Heart right ventricle (tissue), 16 donors: ENCODE measurements around the gene SCN5A. TPM values are rescaled to one million over a fixed set of nuclear protein-coding genes. Genes with fewer than 3 reads are reported as not detected.
A peak's percentile ranks its signal among the peaks of the same experiment; 100 is the strongest.
"Not testable (repeated sequence)": the region's sequence is repeated elsewhere in the genome, so short reads cannot be mapped to it uniquely, and the experiment has no call there.

Experiments
- ATAC-seq, 8 donors: fragments of 200-7000 bp; cut with Tn5 transposase; one replicate each; pipeline ENCODE4 v1.9.1; 2020; ENCODE audit warnings: mild to moderate bottlenecking in 8 of 8, moderate library complexity in 8 of 8, moderate number of reproducible peaks in 1 of 8
- DNase-seq, 2 donors: peaks; one replicate each; pipeline ENCODE4 v3.0.0-alpha.2; 2020
- H3K27ac ChIP-seq, 10 donors: fragments of 200-600 bp; sonication (generic) in 2 of 10; one replicate each; pipeline versions ENCODE4 v1.5.0 to v1.8.0; 2020 to 2022; ENCODE audit warnings: mild to moderate bottlenecking in 3 of 10
- H3K27me3 ChIP-seq, 7 donors: fragments of 200-600 bp; one replicate each; pipeline ENCODE4 v1.8.0; 2021 to 2022; ENCODE audit warnings: mild to moderate bottlenecking in 2 of 7
- H3K36me3 ChIP-seq, 9 donors: fragments of 200-600 bp; sonication (generic) in 1 of 9; one replicate each; pipeline versions ENCODE4 v1.5.0 to v1.8.0; 2020 to 2022; ENCODE audit warnings: mild to moderate bottlenecking in 2 of 9
- H3K4me1 ChIP-seq, 9 donors: fragments of 200-600 bp; sonication (generic) in 1 of 9; one replicate each; pipeline versions ENCODE4 v1.5.0 to v1.8.0; 2020 to 2022; ENCODE audit warnings: mild to moderate bottlenecking in 4 of 9
- H3K4me3 ChIP-seq, 10 donors: fragments of 200-600 bp; sonication (generic) in 2 of 10; one replicate each; pipeline versions ENCODE4 v1.5.0 to v1.8.0; 2020 to 2022; ENCODE audit warnings: mild to moderate bottlenecking in 7 of 10, moderate library complexity in 2 of 10
- H3K9me3 ChIP-seq, 11 donors: fragments of 200-600 bp in 10 of 11; sonication (generic) in 2 of 11; one replicate each; pipeline versions ENCODE4 v1.5.0 to v1.8.0; 2013 to 2022; ENCODE audit warnings: mild to moderate bottlenecking in 2 of 11, control low read depth in 1 of 11, moderate library complexity in 1 of 11
- CTCF ChIP-seq, 9 donors: fragments of 200-600 bp; sonication (generic) in 2 of 9; IDR thresholded peaks; one replicate each; pipeline versions ENCODE4 v1.5.0 to v1.8.0; 2021 to 2022; ENCODE audit warnings: antibody characterized with exemption in 9 of 9, mild to moderate bottlenecking in 5 of 9, moderate library complexity in 1 of 9
- WGBS, 2 donors: extraction: QIAGEN DNeasy Blood & Tissue Kit; methylation state at CpG; one replicate each; pipeline ENCODE4 v1.1.7; 2013; ENCODE audit warnings: inconsistent platforms in 1 of 2; 5-methylcytosine and 5-hydroxymethylcytosine counted together
- intact Hi-C, 10 donors: fragments of 100-400 bp; cut with DNase I; formaldehyde crosslinking; loops; one replicate each; pipeline versions ENCODE4 v1.11.1 to v1.14.2; 2022
- polyA plus RNA-seq, 2 donors: library from polyadenylated mRNA; stranded (reverse); fragments of 200-250 nt; gene quantifications; one replicate each; pipeline ENCODE4 v1.2.3, GENCODE V29; 2013
- total RNA-seq, 10 donors: library from RNA; stranded (reverse); fragmentation: NEBNext Ultra II Directional in 3 of 10; extraction: Animal tissue kit (Norgen Biotek cat#: 25700) in 3 of 10; gene quantifications; one replicate each; pipeline versions ENCODE4 v1.2.1 to v1.2.4, GENCODE V29; 2021 to 2023
- donor health status: Arrhythmogenic right ventricular cardiomyopathy.
- donor health status: ischemic (EF 13 %, LVEDD 7.1; RV severe dilation, severe dysfunction).
- donor health status: healthy with polysubstance abuse.
- donor health status: DM: no; HTN: yes; CAD: no.
- donor health status: DM: no; HTN: no; CAD: no.
- donor health status: ischemic (EF 25% LVEDD 6.9; RV normal size, moderate dysfunction).
- donor health status: ischemic (EF 25% LVEDD 5.7; RV mildly dilated, moderate dysfunction).
- donor health status: healthy.
- donor health status: DM: yes; HTN: yes; CAD: no.
- donor health status: Ischemic cardiomyopathy.
- donor health status: ischemic (EF 35%, LVEDD 5.7; RV mildly dilated, moderate dysfunction).
- donor health status: nonischemic (EF 11% LVEDD 7.7; RV severe dilation, severe dysfunction).
- donor health status: DM: yes; HTN: yes; CAD: no.
- donor health status: PGD.
- donor health status: ischemic (EF 29% LVEDD 5.4; RV normal size, mild dysfunction).
- donor health status: nonischemic (EF 23%, LVEDD 6.1; RV moderate dilation, normal function).

SCN5A gene
- total and polyA plus RNA-seq, 12 donors: 29.9 to 254 (median 177) TPM

- DNase-seq: peak in 1 of 2 donors; percentile 1
- peak in 1 of 8 donors; percentile 15 for ATAC-seq
- Histone ChIP-seq H3K27me3 (no peaks in the 10 kb centered on the region), H3K36me3 (peaks cover 0 to 52% (median 0%) of the 10 kb centered on the region in 9 donors), H3K9me3 (peaks cover 0 to 15% (median 0%) of the 10 kb centered on the region in 11 donors), H3K4me1 (no peaks in the 10 kb centered on the region), H3K27ac (peak overlapping the region in 4 of 10 donors; percentile 16 to 53 (median 44)), H3K4me3 (no peak overlapping the region)
- WGBS, 2 donors: 71 to 89% methylated on average over 4 of the region's 4 CpGs
- intact Hi-C loops: no loop called here
- no peak for TF ChIP-seq CTCF (IDR thresholded peaks at IDR 0.05)
Observed at GRCh38 chr3:38567498-38567897, 82.0 kb downstream of the SCN5A start.

GRCh38 chr3:38566794-38567193 lies 82.7 kb downstream of the SCN5A start:
- Histone ChIP-seq H3K27ac (peak overlapping the region in 5 of 10 donors; percentile 22 to 53 (median 36)), H3K36me3 (peaks cover 0 to 55% (median 0%) of the 10 kb centered on the region in 9 donors), H3K9me3 (peaks cover 0 to 11% (median 0%) of the 10 kb centered on the region in 11 donors)
- H3K4me1 ChIP-seq, H3K27me3 ChIP-seq, H3K4me3 ChIP-seq, intact Hi-C loops: not testable (repeated sequence)
- ATAC-seq (peak in 5 of 8 donors; percentile 33 to 69 (median 60)), DNase-seq (peak in 1 of 2 donors; percentile 5)
- WGBS, 2 donors: 60 to 63% methylated on average over 7 of the region's 7 CpGs

- Histone ChIP-seq H3K9me3 (peaks cover 0 to 7% (median 0%) of the 10 kb centered on the region in 11 donors), H3K4me1 (peaks cover 0 to 4% (median 0%) of the 10 kb centered on the region in 9 donors), H3K36me3 (peaks cover 0 to 54% (median 0%) of the 10 kb centered on the region in 9 donors), H3K4me3 (no peak overlapping the region), H3K27ac (peak overlapping the region in 3 of 10 donors; percentile 36 to 53 (median 51)), H3K27me3 (no peaks in the 10 kb centered on the region)
- 91 to 92% methylated on average over 13 of the region's 13 CpGs for WGBS, 2 donors
- intact Hi-C loops: no loop called here
- peak in 1 of 2 donors; percentile 3 for DNase-seq
- ATAC-seq: peak in 1 of 8 donors; percentile 6
- TF ChIP-seq CTCF (IDR thresholded peaks at IDR 0.05): no peak
Observed at GRCh38 chr3:38566215-38566528, 83.3 kb downstream of the SCN5A start.

DNA sequence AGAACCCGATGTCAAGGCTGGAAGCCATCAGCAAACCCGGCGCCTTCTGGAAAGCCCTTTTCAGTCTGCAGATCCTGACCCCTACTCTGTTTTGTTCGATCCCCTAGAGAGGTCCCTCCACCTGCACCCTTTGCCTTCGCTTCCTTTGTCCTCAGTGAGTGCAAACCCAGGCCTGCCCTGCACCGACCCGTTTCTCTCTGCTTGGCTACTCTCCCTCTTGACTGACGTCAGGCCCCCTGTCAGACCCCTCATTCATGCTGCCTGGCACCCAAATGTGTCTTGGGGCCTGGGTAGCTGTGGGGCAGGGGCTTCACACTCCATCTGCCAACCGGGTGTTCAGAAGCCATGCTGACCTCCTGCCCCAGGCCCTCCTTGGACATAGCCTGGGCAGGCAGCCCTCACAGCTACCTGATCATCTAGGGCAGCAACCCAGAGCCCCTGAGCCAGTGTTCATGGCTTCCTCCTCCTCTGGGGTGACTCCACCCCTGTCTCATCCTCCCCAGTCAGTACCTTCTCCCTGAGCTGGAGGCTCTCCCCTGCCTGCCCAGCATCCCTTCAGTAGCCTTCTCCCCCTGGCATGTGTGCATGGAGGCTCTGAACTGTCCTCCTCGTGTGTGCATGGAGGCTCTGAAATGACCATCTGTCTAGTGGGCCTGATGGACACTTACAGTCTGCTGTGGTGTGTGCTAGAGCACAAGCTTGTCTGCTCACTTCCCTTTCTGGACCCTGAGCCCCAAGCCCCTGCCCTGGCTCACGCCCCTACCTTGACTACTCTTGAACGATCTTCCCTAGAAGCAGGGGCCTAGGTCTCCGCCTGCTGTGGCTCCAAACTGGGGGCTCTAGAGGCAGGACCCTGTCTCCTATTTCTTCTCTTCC lies 83.9 kb downstream of the SCN5A start:
- DNase-seq: peak in 1 of 2 donors; percentile 2
- H3K27me3 ChIP-seq: no peaks in the 10 kb centered on the region
- TF ChIP-seq CTCF (IDR thresholded peaks at IDR 0.05): no peak
- no peak overlapping the region for H3K4me3 ChIP-seq
- H3K9me3 ChIP-seq: peaks cover 0 to 1% (median 0%) of the 10 kb centered on the region in 11 donors
- H3K27ac ChIP-seq: peak overlapping the region in 3 of 10 donors; percentile 36 to 53 (median 51)
- ATAC-seq: peak in 1 of 8 donors; percentile 8
- H3K36me3 ChIP-seq: peaks cover 0 to 56% (median 0%) of the 10 kb centered on the region in 9 donors
- WGBS, 2 donors: 88 to 90% methylated on average over 13 of the region's 13 CpGs
- intact Hi-C loops: no loop called here
- H3K4me1 ChIP-seq: peaks cover 0 to 4% (median 0%) of the 10 kb centered on the region in 9 donors
